IgD-negative memory B cell (primary cell): ENCODE results near the gene PARD6B. TPM values are rescaled to one million over a fixed set of nuclear protein-coding genes. Genes with fewer than 3 reads are reported as not detected.
"Not testable (repeated sequence)": the region's sequence is repeated elsewhere in the genome, so short reads cannot be mapped to it uniquely, and the experiment has no call there.

Experiments
- H3K27ac Mint-ChIP-seq, 3 donors: one replicate each; pipeline ENCODE4 v1.8.0; 2020 to 2022; ENCODE audit warnings: mild to moderate bottlenecking in 3 of 3, mixed read lengths in 3 of 3, moderate library complexity in 1 of 3
- H3K27me3 Mint-ChIP-seq: one replicate; pipeline ENCODE4 v1.8.0; 2021; ENCODE audit warnings: mixed read lengths
- H3K36me3 Mint-ChIP-seq: one replicate; pipeline ENCODE4 v1.8.0; 2020; ENCODE audit warnings: mild to moderate bottlenecking, mixed read lengths
- H3K4me1 Mint-ChIP-seq, 3 donors: one replicate each; pipeline ENCODE4 v1.8.0; 2020 to 2022; ENCODE audit warnings: mixed read lengths in 3 of 3, mild to moderate bottlenecking in 1 of 3
- H3K4me3 Mint-ChIP-seq, 4 donors: one replicate each; pipeline ENCODE4 v1.8.0; 2020 to 2022; ENCODE audit warnings: mild to moderate bottlenecking in 4 of 4, mixed read lengths in 4 of 4, moderate library complexity in 3 of 4
- H3K9me3 Mint-ChIP-seq, 3 donors: one replicate each; pipeline ENCODE4 v1.8.0; 2020 to 2021; ENCODE audit warnings: mixed read lengths in 3 of 3, mild to moderate bottlenecking in 1 of 3
- polyA plus RNA-seq: library from polyadenylated mRNA; unstranded; fragments of 300-500 nt; fragmentation: Illumina TruSeq; gene quantifications from one replicate; pipeline ENCODE4 v1.2.3, GENCODE V29; 2021

PARD6B gene
- polyA plus RNA-seq, 1 donor from 2014 or later = 0.70 TPM

DNA sequence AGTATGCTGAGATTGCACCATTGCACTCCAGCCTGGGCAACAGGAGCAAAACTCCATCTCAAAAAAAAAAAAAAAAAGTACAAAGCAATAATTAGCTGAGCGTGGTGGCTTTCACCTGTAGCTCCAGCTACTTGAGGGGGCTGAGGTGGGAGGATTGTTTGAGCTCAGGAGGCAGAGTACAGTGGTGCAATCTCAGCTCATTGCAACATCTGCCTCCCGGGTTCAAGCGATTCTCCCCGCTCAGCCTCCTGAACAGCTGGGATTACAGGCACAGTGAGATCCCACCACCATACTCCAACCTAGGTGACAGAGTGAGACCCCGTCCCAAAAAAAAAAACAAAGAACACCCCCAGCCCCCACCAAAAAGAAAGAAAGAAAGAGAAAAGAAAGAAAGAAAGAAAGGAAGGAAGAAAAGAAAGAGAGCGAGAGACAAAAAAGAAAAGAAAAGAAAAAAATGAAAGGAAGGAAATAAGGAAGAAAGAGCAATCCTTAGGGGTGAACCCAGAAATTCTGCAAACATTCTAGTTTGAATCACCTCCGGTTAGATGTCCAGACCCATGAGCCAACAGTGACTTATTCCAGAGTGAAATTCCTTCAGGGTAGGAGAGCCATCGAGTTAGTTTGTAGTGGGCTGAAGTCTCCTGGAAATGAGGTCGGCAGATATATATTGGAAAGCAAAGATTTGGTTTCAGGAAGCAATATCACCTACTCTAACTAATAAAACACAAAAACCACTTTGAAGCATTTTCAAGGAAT, 36.8 kb upstream of the PARD6B start:
- Mint-ChIP-seq H3K4me1 (peaks cover 2 to 5% (median 4%) of the 10 kb centered on the region in 3 donors), H3K9me3 (no peaks in the 10 kb centered on the region), H3K4me3 (no peak overlapping the region), H3K27me3 (peaks cover 41% of the 10 kb centered on the region), H3K36me3 (no peaks in the 10 kb centered on the region), H3K27ac (peak overlapping the region in 1 of 3 donors; percentile 13)

- Mint-ChIP-seq H3K36me3 (no peaks in the 10 kb centered on the region), H3K27ac (peak overlapping the region in 1 of 3 donors; percentile 13), H3K4me1 (peaks cover 2 to 6% (median 4%) of the 10 kb centered on the region in 3 donors), H3K9me3 (no peaks in the 10 kb centered on the region), H3K27me3 (peaks cover 38% of the 10 kb centered on the region), H3K4me3 (no peak overlapping the region)
Observed at GRCh38 chr20:50695135-50695872, 36.1 kb upstream of the PARD6B start.

GRCh38 chr20:50698255-50698654, 33.1 kb upstream of the PARD6B start:
- H3K4me1 Mint-ChIP-seq, H3K9me3 Mint-ChIP-seq, H3K27ac Mint-ChIP-seq, H3K4me3 Mint-ChIP-seq, H3K36me3 Mint-ChIP-seq: not testable (repeated sequence)
- H3K27me3 Mint-ChIP-seq = peaks cover 28% of the 10 kb centered on the region

DNA sequence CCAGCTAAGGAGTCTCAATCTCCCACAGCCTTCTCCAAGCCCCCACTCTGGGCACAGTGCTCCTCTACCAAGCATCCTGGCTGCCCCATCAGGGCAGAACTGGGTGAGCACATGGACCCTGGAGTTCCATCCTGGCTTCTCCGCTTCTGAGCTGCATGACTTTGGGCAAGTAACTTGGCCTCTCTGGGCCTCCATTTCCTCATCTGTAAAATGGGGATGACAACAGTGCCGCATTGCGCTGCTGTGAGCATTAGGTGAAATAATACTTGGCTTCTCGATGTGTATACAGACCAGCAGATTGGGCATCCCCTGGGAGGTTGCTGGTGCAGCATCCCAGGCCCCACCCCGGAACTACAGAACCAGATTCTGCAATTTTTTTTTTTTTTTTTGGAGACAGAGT, 31.7 kb upstream of the PARD6B start:
- Mint-ChIP-seq H3K27me3 (peaks cover 29% of the 10 kb centered on the region), H3K9me3 (no peaks in the 10 kb centered on the region), H3K36me3 (no peaks in the 10 kb centered on the region), H3K4me3 (no peak overlapping the region), H3K27ac (peak overlapping the region in 1 of 3 donors; percentile 62), H3K4me1 (peaks cover 0 to 2% (median 0%) of the 10 kb centered on the region in 3 donors)

DNA sequence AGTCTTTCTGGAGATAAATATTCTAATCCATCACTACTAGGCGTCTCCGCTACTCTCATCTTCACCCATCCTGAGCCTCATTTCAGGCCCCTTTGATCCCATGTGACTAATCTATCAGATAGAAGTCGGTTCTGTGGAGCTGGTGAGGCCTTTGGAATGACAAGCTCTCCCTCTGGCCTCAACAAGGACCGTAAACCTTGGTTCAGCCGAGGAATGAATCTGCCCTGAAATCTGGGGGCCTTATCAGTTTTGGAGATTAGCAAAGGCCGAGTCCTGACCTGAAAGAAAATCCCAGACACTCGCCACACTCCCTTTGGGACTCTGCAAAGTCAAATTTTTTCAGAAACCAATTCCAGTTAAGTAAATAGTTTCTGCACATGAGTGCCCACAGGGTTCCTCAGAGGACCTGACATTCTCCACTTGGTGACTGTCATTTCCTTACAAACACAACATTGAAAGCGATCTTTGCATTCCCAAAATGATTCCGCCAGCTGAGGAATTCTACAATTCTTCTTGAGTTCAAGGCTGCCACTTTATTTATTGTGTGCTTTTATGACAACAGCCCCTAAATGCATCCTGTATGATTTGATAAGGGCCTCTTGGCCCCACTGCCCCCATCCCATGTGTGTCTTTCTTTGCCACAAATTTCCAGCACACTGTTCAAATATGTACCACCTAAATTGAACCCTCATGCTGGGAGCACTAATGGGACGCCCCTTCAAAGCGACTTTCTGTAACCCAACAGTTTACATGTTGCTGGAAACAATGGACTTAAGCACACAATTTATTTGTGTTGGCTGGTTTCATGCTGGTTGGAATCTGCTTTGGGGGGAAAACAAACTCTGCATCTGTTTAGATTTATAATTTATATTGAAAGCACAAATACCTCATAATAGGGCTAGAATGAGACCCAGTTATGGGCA, 30.1 kb upstream of the PARD6B start:
- Mint-ChIP-seq H3K4me3 (no peak overlapping the region), H3K9me3 (no peaks in the 10 kb centered on the region), H3K27ac (no peak overlapping the region), H3K27me3 (peaks cover 30% of the 10 kb centered on the region), H3K36me3 (no peaks in the 10 kb centered on the region), H3K4me1 (peaks cover 0 to 2% (median 0%) of the 10 kb centered on the region in 3 donors)

DNA sequence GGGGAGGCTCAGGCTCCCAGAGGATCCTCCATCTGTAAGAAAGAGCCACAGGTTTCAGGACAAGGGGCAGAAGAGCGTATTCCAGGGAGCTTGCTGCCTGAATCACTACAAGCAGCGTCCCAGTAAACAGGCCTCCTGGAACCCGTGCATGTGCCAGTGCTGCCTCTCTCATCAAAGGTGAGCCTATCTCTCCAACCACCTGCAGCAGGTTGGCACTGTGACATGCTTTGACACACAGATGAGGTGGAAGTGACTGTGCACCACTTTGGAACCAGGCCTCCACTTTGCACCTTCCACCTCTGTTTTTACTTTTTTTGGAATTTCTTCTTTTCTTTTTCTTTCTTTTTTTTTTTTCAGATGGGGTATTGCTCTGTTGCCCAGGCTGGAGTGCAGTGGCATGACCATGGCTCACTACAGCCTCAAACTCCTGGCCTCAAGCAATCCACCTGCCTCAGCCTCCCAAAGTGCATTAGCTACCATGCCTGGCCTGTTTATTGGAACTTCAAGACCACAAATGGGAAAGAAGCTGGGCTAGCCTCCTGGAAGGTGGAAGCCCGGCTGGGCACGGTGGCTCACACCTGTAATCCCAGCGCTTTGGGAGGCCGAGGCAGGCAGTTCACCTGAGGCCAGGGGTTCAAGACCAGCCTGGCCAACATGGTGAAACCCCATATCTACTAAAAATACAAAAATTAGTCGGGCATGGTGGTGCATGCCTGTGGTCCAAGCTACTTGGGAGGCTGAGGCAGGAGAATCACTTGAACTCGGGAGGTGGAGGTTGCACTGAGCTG, 27.5 kb upstream of the PARD6B start:
- H3K4me3 Mint-ChIP-seq, H3K36me3 Mint-ChIP-seq, H3K9me3 Mint-ChIP-seq, H3K4me1 Mint-ChIP-seq, H3K27ac Mint-ChIP-seq: not testable (repeated sequence)
- peaks cover 22% of the 10 kb centered on the region for H3K27me3 Mint-ChIP-seq

DNA sequence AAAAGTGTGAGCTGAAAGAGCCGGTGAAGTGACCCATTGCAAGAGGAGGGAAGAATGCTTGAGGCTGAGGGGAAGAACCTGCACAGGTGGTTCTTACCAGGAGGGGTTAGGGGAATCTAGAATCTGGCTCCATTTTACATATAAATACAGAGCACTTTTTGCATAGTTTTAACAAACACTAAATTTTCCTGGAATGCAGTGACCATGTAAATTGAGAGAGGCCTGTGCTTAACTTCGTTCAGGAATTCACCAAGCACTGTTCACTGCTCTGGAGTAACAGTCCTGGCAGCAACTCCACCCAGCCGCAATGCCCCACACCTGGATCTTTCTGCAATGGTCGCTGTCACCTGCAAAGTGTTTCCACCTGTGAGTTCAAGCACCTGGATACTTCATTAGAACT, 26.9 kb upstream of the PARD6B start:
- Mint-ChIP-seq H3K4me1 (peaks cover 0 to 1% (median 0%) of the 10 kb centered on the region in 3 donors), H3K27me3 (peaks cover 19% of the 10 kb centered on the region), H3K36me3 (no peaks in the 10 kb centered on the region), H3K27ac (no peak overlapping the region), H3K4me3 (no peak overlapping the region), H3K9me3 (no peaks in the 10 kb centered on the region)

- H3K9me3 Mint-ChIP-seq = no peaks in the 10 kb centered on the region
- H3K4me3 Mint-ChIP-seq = no peak overlapping the region
- H3K4me1 Mint-ChIP-seq = no peaks in the 10 kb centered on the region
- H3K27ac Mint-ChIP-seq = no peak overlapping the region
- H3K27me3 Mint-ChIP-seq = peaks cover 16% of the 10 kb centered on the region
- H3K36me3 Mint-ChIP-seq = no peaks in the 10 kb centered on the region
Observed at GRCh38 chr20:50704971-50705370, 26.4 kb upstream of the PARD6B start.

- Mint-ChIP-seq H3K36me3 (no peaks in the 10 kb centered on the region), H3K4me1 (peaks cover 0 to 2% (median 0%) of the 10 kb centered on the region in 3 donors), H3K4me3 (no peak overlapping the region), H3K9me3 (no peaks in the 10 kb centered on the region), H3K27ac (no peak overlapping the region), H3K27me3 (peaks cover 14% of the 10 kb centered on the region)
Observed at GRCh38 chr20:50708845-50709635, 22.3 kb upstream of the PARD6B start.

DNA sequence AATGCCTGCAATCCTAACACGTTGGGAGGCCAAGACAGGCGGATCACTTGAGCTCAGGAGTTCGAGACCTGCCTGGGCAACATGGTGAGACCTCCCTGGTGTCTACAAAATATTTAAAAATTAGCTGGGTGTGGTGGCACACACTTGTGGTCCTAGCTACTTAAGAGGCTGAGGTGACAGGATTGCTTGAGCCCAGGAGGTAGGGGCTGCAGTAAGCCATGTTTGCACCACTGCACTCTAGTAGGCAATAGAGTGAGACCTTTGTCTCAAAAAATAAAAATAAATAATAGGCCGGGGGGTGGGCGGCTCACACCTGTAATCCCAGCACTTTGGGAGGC, 21.8 kb upstream of the PARD6B start:
- H3K4me3 Mint-ChIP-seq = no peak overlapping the region
- peaks cover 12% of the 10 kb centered on the region for H3K27me3 Mint-ChIP-seq
- H3K36me3 Mint-ChIP-seq = no peaks in the 10 kb centered on the region
- peaks cover 0 to 2% (median 0%) of the 10 kb centered on the region in 3 donors for H3K4me1 Mint-ChIP-seq
- no peak overlapping the region for H3K27ac Mint-ChIP-seq
- no peaks in the 10 kb centered on the region for H3K9me3 Mint-ChIP-seq

- Mint-ChIP-seq H3K4me1 (peaks cover 0 to 2% (median 0%) of the 10 kb centered on the region in 3 donors), H3K36me3 (no peaks in the 10 kb centered on the region), H3K4me3 (no peak overlapping the region), H3K27ac (peak overlapping the region in 1 of 3 donors; percentile 32), H3K27me3 (peaks cover 8% of the 10 kb centered on the region), H3K9me3 (no peaks in the 10 kb centered on the region)
Observed at GRCh38 chr20:50710492-50711063, 20.8 kb upstream of the PARD6B start.

DNA sequence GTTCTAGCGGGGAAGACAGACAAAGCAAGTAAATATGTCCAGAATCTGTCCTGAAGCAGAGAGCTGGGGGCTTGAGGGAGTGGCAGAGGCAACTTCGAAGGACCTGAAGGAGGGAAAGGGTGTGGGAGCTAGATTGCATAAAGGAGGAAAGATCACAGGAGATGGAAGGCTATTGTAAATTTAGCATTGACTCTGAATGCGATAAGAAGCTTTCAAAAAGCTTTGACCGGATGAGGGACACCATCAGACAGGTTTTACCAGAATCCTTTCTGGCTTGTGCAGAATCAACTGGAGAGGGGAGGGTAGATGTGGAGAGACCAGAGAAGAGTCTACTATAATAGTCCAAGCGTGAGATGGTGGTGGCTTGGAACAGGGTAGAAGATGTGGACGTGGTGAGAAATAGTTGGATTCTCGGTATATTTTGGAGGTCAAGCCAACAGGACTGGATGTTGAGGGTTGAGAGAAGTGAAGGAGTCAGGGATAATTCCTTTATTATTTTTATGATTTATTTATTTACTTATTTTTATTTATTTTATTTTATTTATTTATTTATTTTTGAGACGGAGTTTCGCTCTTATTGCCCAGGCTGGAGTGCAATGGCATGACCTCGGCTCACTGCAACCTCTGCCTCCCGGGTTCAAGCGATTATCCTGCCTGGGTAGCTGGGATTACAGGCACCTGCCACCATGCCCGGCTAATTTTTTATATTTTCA, 20.1 kb upstream of the PARD6B start:
- peak overlapping the region in 1 of 3 donors; percentile 32 for H3K27ac Mint-ChIP-seq
- H3K4me3 Mint-ChIP-seq = no peak overlapping the region
- peaks cover 0 to 2% (median 0%) of the 10 kb centered on the region in 3 donors for H3K4me1 Mint-ChIP-seq
- H3K27me3 Mint-ChIP-seq = peaks cover 8% of the 10 kb centered on the region
- no peaks in the 10 kb centered on the region for H3K9me3 Mint-ChIP-seq
- H3K36me3 Mint-ChIP-seq = no peaks in the 10 kb centered on the region
